T-cell (primary cell): ENCODE results near the gene B4GALT1. TPM values are rescaled to one million over a fixed set of nuclear protein-coding genes. Genes with fewer than 3 reads are reported as not detected.

ENCODE experiments used
- ATAC-seq, 4 experiments: fragments of 200-7000 bp in 3 of 4; fragments of 150-1000 bp in 1 of 4; cut with Tn5 transposase; replicated peaks in 1 of 4; 1 replicate in 3 of 4; 2 replicates in 1 of 4; pipeline ENCODE4 v1.10.0; 2021; ENCODE audit warnings: moderate library complexity in 3 of 4, mild to moderate bottlenecking in 2 of 4, moderate number of reproducible peaks in 1 of 4
- CTCF ChIA-PET, 2 donors: fragments of 300-600 bp; sonication (Branson Sonifier 250); formaldehyde crosslinking; loops; one replicate each; lab custom pipeline; 2022; ENCODE audit warnings: antibody characterized with exemption in 2 of 2; lab: Charles Lee
- POLR2A ChIA-PET, 2 donors: fragments of 300-600 bp; sonication (Branson Sonifier 250); formaldehyde crosslinking; loops; one replicate each; lab custom pipeline; 2022; ENCODE audit warnings: antibody characterized with exemption in 2 of 2; lab: Charles Lee
- DNase-seq, 35 experiments: peaks; one replicate each; pipeline versions ENCODE4 v3.0.0 to v3.0.0-alpha.2; 2013 to 2023
- H3K27ac ChIP-seq: one replicate; pipeline ENCODE4 v1.5.1; 2013; ENCODE audit warnings: low read length
- H3K27me3 ChIP-seq, 2 experiments: replicated peaks in 1 of 2; 1 replicate in 1 of 2; 2 replicates in 1 of 2; pipeline versions ENCODE4 v1.6.1 to v1.7.0; 2013; ENCODE audit warnings: low read length in 1 of 2, mixed read lengths in 1 of 2; ENCODE audit not compliant: control insufficient read depth in 2 of 2, insufficient read depth in 2 of 2; ENCODE audit errors: extremely low read depth in 1 of 2
- H3K36me3 ChIP-seq, 2 donors: 1 replicate in 1 of 2; 2 replicates in 1 of 2; pipeline versions ENCODE4 v1.6.1 to v1.7.0; 2013; ENCODE audit warnings: low read length in 1 of 2; ENCODE audit not compliant: control insufficient read depth in 2 of 2, insufficient read depth in 1 of 2; ENCODE audit errors: extremely low read depth in 1 of 2
- H3K4me1 ChIP-seq, 2 experiments: 1 replicate in 1 of 2; 2 replicates in 1 of 2; pipeline versions ENCODE4 v1.6.1 to v1.7.0; 2013; ENCODE audit warnings: low read length in 2 of 2, mixed read lengths in 1 of 2; ENCODE audit not compliant: insufficient read depth in 2 of 2, control insufficient read depth in 1 of 2; ENCODE audit errors: extremely low read depth in 1 of 2
- H3K4me3 ChIP-seq, 2 donors: 1 replicate in 1 of 2; 2 replicates in 1 of 2; pipeline versions ENCODE4 v1.5.1 to v1.7.0; 2013; ENCODE audit warnings: mild to moderate bottlenecking in 2 of 2, low read length in 1 of 2, moderate library complexity in 1 of 2; ENCODE audit not compliant: control insufficient read depth in 1 of 2; ENCODE audit errors: extremely low read depth in 1 of 2
- H3K9me3 ChIP-seq: 2 replicates; pipeline ENCODE4 v1.7.0; 2013
- H3K27ac Mint-ChIP-seq, 2 donors: one replicate each; pipeline ENCODE4 v1.8.0; 2020 to 2021; ENCODE audit warnings: mild to moderate bottlenecking in 2 of 2, mixed read lengths in 2 of 2
- H3K27me3 Mint-ChIP-seq, 2 donors: one replicate each; pipeline ENCODE4 v1.8.0; 2021 to 2022; ENCODE audit warnings: mixed read lengths in 2 of 2
- H3K36me3 Mint-ChIP-seq: one replicate; pipeline ENCODE4 v1.8.0; 2021; ENCODE audit warnings: mixed read lengths
- H3K4me1 Mint-ChIP-seq, 3 donors: one replicate each; pipeline ENCODE4 v1.8.0; 2020 to 2022; ENCODE audit warnings: mixed read lengths in 3 of 3, mild to moderate bottlenecking in 1 of 3
- H3K4me3 Mint-ChIP-seq, 3 donors: one replicate each; pipeline ENCODE4 v1.8.0; 2020 to 2022; ENCODE audit warnings: mild to moderate bottlenecking in 3 of 3, mixed read lengths in 3 of 3, moderate library complexity in 3 of 3
- H3K9me3 Mint-ChIP-seq, 3 donors: one replicate each; pipeline ENCODE4 v1.8.0; 2020 to 2022; ENCODE audit warnings: mixed read lengths in 3 of 3
- WGBS: methylation state at CpG from one replicate; pipeline ENCODE4 v1.1.5; 2013; ENCODE audit warnings: missing lambda C conversion rate; ENCODE audit not compliant: insufficient coverage; 5-methylcytosine and 5-hydroxymethylcytosine counted together
- total RNA-seq, 35 experiments: library from RNA in 6 of 35; stranded (reverse) in 6 of 35; fragments of 120-200 nt in 1 of 35; gene quantifications; one replicate each; pipeline versions ENCODE4 v1.2.1 to v1.2.4 and lab custom pipeline; 2013 to 2026

Gene B4GALT1
- total RNA-seq, 5 donors from 2014 or later (not counting 1 experiment from before 2014, with no cell fraction given) = 33.2 to 85.3 (median 44.1) TPM

- H3K4me1 ChIP-seq = peaks cover 16 to 35% of the 10 kb centered on the region in 2 experiments
- H3K9me3 ChIP-seq = no peaks in the 10 kb centered on the region
- no peaks in the 10 kb centered on the region for H3K27me3 ChIP-seq
- peaks cover 28 to 49% (median 29%) of the 10 kb centered on the region in 3 donors for H3K4me1 Mint-ChIP-seq
- no peak overlapping the region for H3K4me3 ChIP-seq
- peak overlapping the region; percentile 15 for H3K27ac ChIP-seq
- H3K4me3 Mint-ChIP-seq = no peak overlapping the region
- DNase-seq (no peak), ATAC-seq (peak in 1 of 4 experiments; percentile 43)
- H3K27ac Mint-ChIP-seq = peak overlapping the region; percentile 4 to 69
- H3K9me3 Mint-ChIP-seq = no peaks in the 10 kb centered on the region
- H3K36me3 Mint-ChIP-seq = peaks cover 57% of the 10 kb centered on the region
- no CpG with 5 or more reads among the region's 1 CpG for WGBS
- H3K36me3 ChIP-seq = peaks cover 11 to 74% of the 10 kb centered on the region in 2 donors
- ChIA-PET CTCF (interaction anchor here in 1 of 2 donors (0.6 kb wide), 1 partner anchor 258 kb away, joined by 4 read pairs; no protein-coding TSS in a partner anchor), POLR2A (no interaction called here)
- no peaks in the 10 kb centered on the region for H3K27me3 Mint-ChIP-seq
Measured at GRCh38 chr9:33117306-33117705, 49.8 kb downstream of the B4GALT1 start.

GRCh38 chr9:33116860-33117259 is 50.3 kb downstream of the B4GALT1 start:
- peaks cover 28 to 48% (median 29%) of the 10 kb centered on the region in 3 donors for H3K4me1 Mint-ChIP-seq
- H3K27ac Mint-ChIP-seq = peak overlapping the region; percentile 25 to 69
- H3K4me3 Mint-ChIP-seq = no peak overlapping the region
- H3K36me3 Mint-ChIP-seq = peaks cover 57% of the 10 kb centered on the region
- Histone ChIP-seq H3K27ac (peak overlapping the region; percentile 15), H3K9me3 (no peaks in the 10 kb centered on the region), H3K4me1 (peaks cover 16 to 32% of the 10 kb centered on the region in 2 experiments), H3K4me3 (no peak overlapping the region), H3K36me3 (peaks cover 11 to 79% of the 10 kb centered on the region in 2 donors), H3K27me3 (no peaks in the 10 kb centered on the region)
- CTCF ChIA-PET = interaction anchor here in 1 of 2 donors (0.6 kb wide), 1 partner anchor 258 kb away, joined by 4 read pairs; no protein-coding TSS in a partner anchor
- no peaks in the 10 kb centered on the region for H3K9me3 Mint-ChIP-seq
- WGBS = 100% methylated on average over 1 of the region's 2 CpGs
- ATAC-seq (no peak), DNase-seq (no peak)
- H3K27me3 Mint-ChIP-seq = no peaks in the 10 kb centered on the region
- POLR2A ChIA-PET = no interaction called here

DNA sequence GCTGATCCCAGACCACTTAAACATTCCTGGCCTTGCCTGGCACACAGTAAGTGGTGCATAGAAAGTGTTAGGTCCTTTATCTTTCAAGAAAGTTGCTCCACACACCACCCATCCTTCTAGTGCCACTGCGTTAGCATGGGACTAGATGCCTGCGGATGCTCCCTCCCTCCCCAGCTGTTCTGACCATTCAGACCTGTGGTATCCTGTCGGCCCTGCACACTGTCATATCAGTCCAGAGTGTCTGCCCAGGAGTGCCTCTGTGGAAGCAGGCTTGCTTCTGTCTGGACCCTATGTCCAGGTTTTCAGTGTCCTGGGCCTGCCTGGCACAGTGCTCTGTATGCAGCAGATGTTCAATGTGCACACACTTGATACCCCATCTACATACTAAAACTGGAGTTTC is 52.4 kb downstream of the B4GALT1 start:
- H3K27ac ChIP-seq = no peak overlapping the region
- CTCF ChIA-PET = no interaction called here
- no peaks in the 10 kb centered on the region for H3K27me3 ChIP-seq
- no peaks in the 10 kb centered on the region for H3K9me3 ChIP-seq
- H3K4me1 Mint-ChIP-seq = peaks cover 19 to 34% (median 20%) of the 10 kb centered on the region in 3 donors
- POLR2A ChIA-PET = no interaction called here
- WGBS = 96% methylated on average over 3 of the region's 3 CpGs
- peaks cover 16 to 24% of the 10 kb centered on the region in 2 experiments for H3K4me1 ChIP-seq
- no peak for ATAC-seq
- H3K27me3 Mint-ChIP-seq = no peaks in the 10 kb centered on the region
- H3K4me3 Mint-ChIP-seq = no peak overlapping the region
- H3K27ac Mint-ChIP-seq = no peak overlapping the region
- peaks cover 47% of the 10 kb centered on the region for H3K36me3 Mint-ChIP-seq
- no peaks in the 10 kb centered on the region for H3K9me3 Mint-ChIP-seq
- no peak overlapping the region for H3K4me3 ChIP-seq
- peaks cover 7 to 71% of the 10 kb centered on the region in 2 donors for H3K36me3 ChIP-seq
- DNase-seq = no peak

GRCh38 chr9:33113799-33114547 is 53.2 kb downstream of the B4GALT1 start:
- DNase-seq (no peak), ATAC-seq (no peak)
- no peaks in the 10 kb centered on the region for H3K27me3 ChIP-seq
- H3K9me3 ChIP-seq = no peaks in the 10 kb centered on the region
- CTCF ChIA-PET = no interaction called here
- POLR2A ChIA-PET = no interaction called here
- Mint-ChIP-seq H3K4me3 (no peak overlapping the region), H3K27ac (peak overlapping the region in 1 of 2 donors; percentile 25), H3K9me3 (no peaks in the 10 kb centered on the region), H3K36me3 (peaks cover 41% of the 10 kb centered on the region), H3K4me1 (peaks cover 16 to 28% (median 19%) of the 10 kb centered on the region in 3 donors), H3K27me3 (no peaks in the 10 kb centered on the region)
- H3K27ac ChIP-seq = no peak overlapping the region
- H3K36me3 ChIP-seq = peaks cover 7 to 63% of the 10 kb centered on the region in 2 donors
- H3K4me1 ChIP-seq = peaks cover 16 to 24% of the 10 kb centered on the region in 2 experiments
- WGBS = 96% methylated on average over 7 of the region's 11 CpGs
- H3K4me3 ChIP-seq = no peak overlapping the region

DNA sequence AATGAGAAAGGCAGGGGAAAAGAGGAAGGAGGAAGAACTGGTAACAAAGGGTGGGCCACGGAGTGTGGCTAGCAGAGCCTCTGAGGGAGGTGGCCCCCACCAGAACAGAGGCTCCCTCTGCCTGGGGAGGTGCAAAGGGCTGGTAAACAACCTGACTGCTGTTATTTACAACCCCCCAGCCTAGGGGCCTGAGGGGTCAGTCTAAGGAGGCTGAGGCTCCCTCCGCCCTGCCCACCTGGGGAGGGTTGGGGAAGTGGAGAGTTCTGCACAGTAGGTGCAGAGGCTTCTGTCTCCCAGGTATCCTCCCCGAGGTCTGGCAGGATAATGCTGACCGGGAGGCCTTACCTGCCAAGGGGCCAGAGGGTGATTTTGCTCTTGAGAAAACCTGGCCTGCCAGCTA is 55.0 kb downstream of the B4GALT1 start:
- Mint-ChIP-seq H3K4me3 (no peak overlapping the region), H3K27me3 (no peaks in the 10 kb centered on the region), H3K4me1 (peaks cover 4 to 14% (median 9%) of the 10 kb centered on the region in 3 donors), H3K36me3 (peaks cover 34% of the 10 kb centered on the region), H3K27ac (peak overlapping the region; percentile 4 to 18), H3K9me3 (no peaks in the 10 kb centered on the region)
- Histone ChIP-seq H3K27ac (no peak overlapping the region), H3K36me3 (peaks cover 7 to 53% of the 10 kb centered on the region in 2 donors), H3K9me3 (no peaks in the 10 kb centered on the region), H3K4me3 (no peak overlapping the region), H3K4me1 (peaks cover 5 to 11% of the 10 kb centered on the region in 2 experiments), H3K27me3 (no peaks in the 10 kb centered on the region)
- 100% methylated on average over 3 of the region's 4 CpGs for WGBS
- DNase-seq = no peak
- CTCF ChIA-PET = no interaction called here
- POLR2A ChIA-PET = no interaction called here
- ATAC-seq = no peak

DNA sequence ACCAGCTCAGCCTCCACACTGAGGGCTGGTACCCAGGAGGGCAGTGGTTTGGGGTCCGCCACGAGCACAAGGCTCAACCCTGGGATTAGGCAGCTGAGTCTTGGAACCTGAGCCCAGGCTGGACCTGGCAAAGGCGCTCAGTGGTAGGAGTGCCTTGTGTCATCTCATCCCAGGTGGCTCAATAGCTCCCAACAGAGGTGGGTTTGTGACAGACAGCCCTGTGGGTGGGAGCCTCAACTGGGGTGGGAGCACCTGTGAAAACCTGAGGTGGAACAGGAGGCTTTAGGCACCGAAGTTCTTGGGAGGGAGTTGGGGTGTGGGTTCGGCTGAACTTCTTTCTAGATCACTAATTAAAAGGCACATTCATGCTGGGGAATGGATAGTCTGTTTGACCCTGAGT is 55.5 kb downstream of the B4GALT1 start:
- WGBS = 100% methylated on average over 3 of the region's 5 CpGs
- Mint-ChIP-seq H3K27ac (peak overlapping the region; percentile 4 to 18), H3K4me3 (no peak overlapping the region), H3K27me3 (no peaks in the 10 kb centered on the region), H3K36me3 (peaks cover 33% of the 10 kb centered on the region), H3K9me3 (no peaks in the 10 kb centered on the region), H3K4me1 (peaks cover 0 to 10% (median 5%) of the 10 kb centered on the region in 3 donors)
- Histone ChIP-seq H3K27me3 (no peaks in the 10 kb centered on the region), H3K36me3 (peaks cover 7 to 49% of the 10 kb centered on the region in 2 donors), H3K4me3 (no peak overlapping the region), H3K27ac (no peak overlapping the region), H3K9me3 (no peaks in the 10 kb centered on the region), H3K4me1 (peaks cover under 1 to 6% of the 10 kb centered on the region in 2 experiments)
- DNase-seq (peak in 1 of 35 experiments; percentile 3), ATAC-seq (no peak)
- ChIA-PET CTCF (no interaction called here), POLR2A (no interaction called here)
